IPS-18c (cell line): ENCODE data around the gene SCAF11.

Source experiments
- H3K4me3 ChIP-seq: 2 replicates; pipeline ENCODE4 v1.7.0; 2013; ENCODE audit warnings: low read depth, mild to moderate bottlenecking, low read length, moderate library complexity; ENCODE audit not compliant: insufficient read depth
- H3K9me3 ChIP-seq: one replicate; pipeline ENCODE4 v1.6.1; 2013; ENCODE audit warnings: mild to moderate bottlenecking, low read length, moderate library complexity; ENCODE audit not compliant: control insufficient read depth, insufficient read depth

Gene SCAF11

GRCh38 chr12:45883187-45883586 is 107.2 kb downstream of the SCAF11 start:
- H3K4me3 ChIP-seq = no peak overlapping the region
- H3K9me3 ChIP-seq = no peaks in the 10 kb centered on the region

- no peaks in the 10 kb centered on the region for H3K9me3 ChIP-seq
Observed at GRCh38 chr12:45880533-45880932, 109.8 kb downstream of the SCAF11 start.

GRCh38 chr12:45879363-45879895 is 110.9 kb downstream of the SCAF11 start:
- Histone ChIP-seq H3K9me3 (no peaks in the 10 kb centered on the region), H3K4me3 (no peak overlapping the region)

More at GRCh38 chr12:45880533-45880932, 109.8 kb downstream of the SCAF11 start:
- no peak overlapping the region for H3K4me3 ChIP-seq

- H3K9me3 ChIP-seq = no peaks in the 10 kb centered on the region
- H3K4me3 ChIP-seq = no peak overlapping the region
Observed at GRCh38 chr12:45878630-45879255, 111.6 kb downstream of the SCAF11 start.

- no peak overlapping the region for H3K4me3 ChIP-seq
- no peaks in the 10 kb centered on the region for H3K9me3 ChIP-seq
Observed at GRCh38 chr12:45877069-45877468, 113.3 kb downstream of the SCAF11 start.

GRCh38 chr12:45872446-45872845 is 117.9 kb downstream of the SCAF11 start:
- Histone ChIP-seq H3K9me3 (no peaks in the 10 kb centered on the region), H3K4me3 (no peak overlapping the region)
